CD14-positive monocyte (primary cell): ENCODE data around the gene POLR3E. TPM values are rescaled to one million over a fixed set of nuclear protein-coding genes. Genes with fewer than 3 reads are reported as not detected.

Experiments
- DNase-seq, 3 donors: peaks; one replicate each; pipeline ENCODE4 v3.0.0-alpha.2; 2011 to 2022
- H2AFZ ChIP-seq: 2 replicates; pipeline ENCODE4 v1.6.0; 2012; ENCODE audit warnings: mild to moderate bottlenecking, low read depth, low read length, inconsistent platforms; ENCODE audit not compliant: insufficient read depth, poor library complexity, severe bottlenecking
- H3K27ac ChIP-seq, 2 donors: 1 replicate in 1 of 2; 2 replicates in 1 of 2; pipeline ENCODE4 v1.5.1; 2012 to 2013; ENCODE audit warnings: low read length in 2 of 2, control low read depth in 1 of 2, inconsistent platforms in 1 of 2, low read depth in 1 of 2, mild to moderate bottlenecking in 1 of 2
- H3K27me3 ChIP-seq, 2 donors: one replicate each; pipeline versions ENCODE4 v1.6.0 to v1.6.1; 2011 to 2013; ENCODE audit warnings: low read length in 2 of 2; ENCODE audit not compliant: control insufficient read depth in 2 of 2, insufficient read depth in 2 of 2
- H3K36me3 ChIP-seq, 2 donors: replicated peaks in 1 of 2; 1 replicate in 1 of 2; 2 replicates in 1 of 2; pipeline versions ENCODE4 v1.5.1 to v1.6.1; 2012 to 2013; ENCODE audit warnings: low read length in 2 of 2, control low read depth in 1 of 2, inconsistent platforms in 1 of 2, mild to moderate bottlenecking in 1 of 2; ENCODE audit not compliant: insufficient read depth in 2 of 2, control insufficient read depth in 1 of 2
- H3K4me1 ChIP-seq, 2 donors: 1 replicate in 1 of 2; 2 replicates in 1 of 2; pipeline versions ENCODE4 v1.5.1 to v1.6.1; 2012 to 2013; ENCODE audit warnings: low read length in 2 of 2, control low read depth in 1 of 2, inconsistent platforms in 1 of 2, mild to moderate bottlenecking in 1 of 2, moderate library complexity in 1 of 2; ENCODE audit not compliant: insufficient read depth in 2 of 2, control insufficient read depth in 1 of 2
- H3K4me2 ChIP-seq: replicated peaks from 2 replicates; pipeline ENCODE3; 2012; ENCODE audit warnings: low read length, moderate library complexity, mild to moderate bottlenecking; ENCODE audit not compliant: poor library complexity, severe bottlenecking; ENCODE audit errors: extremely low read depth
- H3K4me3 ChIP-seq, 3 experiments: fragments of 200-600 bp in 1 of 3; sonication (generic) in 1 of 3; replicated peaks in 1 of 3; 1 replicate in 2 of 3; 2 replicates in 1 of 3; pipeline ENCODE4 v1.5.1; 2011 to 2013; ENCODE audit warnings: low read length in 3 of 3, mild to moderate bottlenecking in 3 of 3, control low read depth in 2 of 3, low read depth in 2 of 3, inconsistent platforms in 1 of 3, moderate library complexity in 1 of 3
- H3K79me2 ChIP-seq: 2 replicates; pipeline ENCODE4 v1.6.0; 2012; ENCODE audit warnings: mild to moderate bottlenecking, control low read depth, inconsistent platforms, low read length, moderate library complexity; ENCODE audit not compliant: insufficient read depth
- H3K9ac ChIP-seq: 2 replicates; pipeline ENCODE4 v1.6.0; 2017; ENCODE audit warnings: low read length, mild to moderate bottlenecking; ENCODE audit not compliant: insufficient read depth, poor library complexity, severe bottlenecking
- H3K9me3 ChIP-seq, 2 donors: replicated peaks in 1 of 2; 1 replicate in 1 of 2; 2 replicates in 1 of 2; pipeline versions ENCODE4 v1.5.1 to v1.6.1; 2012 to 2013; ENCODE audit warnings: low read length in 2 of 2, control low read depth in 1 of 2; ENCODE audit not compliant: control insufficient read depth in 1 of 2, insufficient read depth in 1 of 2
- H4K20me1 ChIP-seq: 2 replicates; pipeline ENCODE4 v1.6.0; 2012; ENCODE audit warnings: mild to moderate bottlenecking, low read length, control low read depth, moderate library complexity; ENCODE audit not compliant: insufficient read depth
- H3K27ac Mint-ChIP-seq, 7 donors: one replicate each; pipeline ENCODE4 v1.8.0; 2020; ENCODE audit warnings: mild to moderate bottlenecking in 7 of 7, mixed read lengths in 7 of 7, moderate library complexity in 6 of 7, inconsistent platforms in 2 of 7
- H3K27me3 Mint-ChIP-seq, 3 donors: one replicate each; pipeline ENCODE4 v1.8.0; 2021 to 2022; ENCODE audit warnings: low read depth in 3 of 3, mild to moderate bottlenecking in 3 of 3, mixed read lengths in 3 of 3, moderate library complexity in 3 of 3, inconsistent platforms in 1 of 3
- H3K36me3 Mint-ChIP-seq, 2 donors: one replicate each; pipeline ENCODE4 v1.8.0; 2020; ENCODE audit warnings: mixed read lengths in 2 of 2, inconsistent platforms in 1 of 2, mild to moderate bottlenecking in 1 of 2
- H3K4me1 Mint-ChIP-seq: one replicate; pipeline ENCODE4 v1.8.0; 2020; ENCODE audit warnings: mild to moderate bottlenecking, mixed read lengths
- H3K4me3 Mint-ChIP-seq, 2 donors: one replicate each; pipeline ENCODE4 v1.8.0; 2020; ENCODE audit warnings: mild to moderate bottlenecking in 2 of 2, mixed read lengths in 2 of 2, moderate library complexity in 1 of 2
- H3K9me3 Mint-ChIP-seq, 7 donors: one replicate each; pipeline ENCODE4 v1.8.0; 2020 to 2022; ENCODE audit warnings: mixed read lengths in 7 of 7, mild to moderate bottlenecking in 6 of 7, moderate library complexity in 6 of 7, inconsistent platforms in 2 of 7
- WGBS: methylation state at CpG from one replicate; pipeline ENCODE4 v1.1.5; 2013; ENCODE audit warnings: missing lambda C conversion rate; ENCODE audit not compliant: insufficient coverage; 5-methylcytosine and 5-hydroxymethylcytosine counted together
- intact Hi-C, 2 donors: fragments of 100-400 bp; cut with micrococcal nuclease; formaldehyde crosslinking; loops; one replicate each; pipeline versions ENCODE4 v1.15.0 to v1.15.1; 2023
- polyA plus RNA-seq, 3 donors: library from polyadenylated mRNA; depleted of rRNA in 1 of 3; unstranded in 2 of 3; stranded (reverse) in 1 of 3; fragments of 300-500 nt in 2 of 3; fragments of >200 nt in 1 of 3; fragmentation: Illumina TruSeq in 2 of 3; gene quantifications; 1 replicate in 2 of 3; 2 replicates in 1 of 3; pipeline ENCODE4 v1.2.3, GENCODE V29; 2012 to 2021
- TF ChIP-seq, protein P1 (sequence below): fragments of 200-600 bp; IDR thresholded peaks from one replicate; pipeline ENCODE4 v1.8.0; 2022; ENCODE audit warnings: antibody characterized with exemption, mild to moderate bottlenecking

Gene POLR3E
- polyA plus RNA-seq, 3 donors, result 4.1 to 34.6 (median 5.7) TPM

DNA sequence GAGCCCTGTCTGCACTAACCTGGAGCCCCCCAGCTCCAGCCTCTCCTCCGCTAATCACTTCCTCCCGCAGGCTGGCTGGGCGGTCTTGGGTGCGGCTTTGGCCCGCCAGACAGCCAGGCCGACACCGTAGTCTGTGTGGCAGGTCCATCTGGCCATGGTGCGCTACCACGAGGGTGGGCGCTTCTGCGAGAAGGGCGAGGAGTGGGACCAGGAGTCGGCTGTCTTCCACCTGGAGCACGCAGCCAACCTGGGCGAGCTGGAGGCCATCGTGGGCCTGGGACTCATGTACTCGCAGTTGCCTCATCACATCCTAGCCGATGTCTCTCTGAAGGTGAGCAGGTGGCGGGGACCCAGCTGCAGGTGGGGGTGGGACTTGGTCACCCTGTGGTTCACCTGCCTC lies 30.7 kb upstream of the POLR3E start:
- H3K9ac ChIP-seq, result no peak overlapping the region
- no peaks in the 10 kb centered on the region for H4K20me1 ChIP-seq
- H3K36me3 Mint-ChIP-seq, result peaks cover 29 to 83% of the 10 kb centered on the region in 2 donors
- H3K27ac Mint-ChIP-seq, result no peak overlapping the region
- H3K27me3 ChIP-seq, result no peaks in the 10 kb centered on the region
- no peaks in the 10 kb centered on the region for H3K79me2 ChIP-seq
- no peaks in the 10 kb centered on the region for H3K4me1 ChIP-seq
- DNase-seq, result no peak
- no peaks in the 10 kb centered on the region for H3K9me3 ChIP-seq
- 98% methylated on average over 19 of the region's 19 CpGs for WGBS
- H3K9me3 Mint-ChIP-seq, result no peaks in the 10 kb centered on the region
- TF ChIP-seq, protein P1, sequence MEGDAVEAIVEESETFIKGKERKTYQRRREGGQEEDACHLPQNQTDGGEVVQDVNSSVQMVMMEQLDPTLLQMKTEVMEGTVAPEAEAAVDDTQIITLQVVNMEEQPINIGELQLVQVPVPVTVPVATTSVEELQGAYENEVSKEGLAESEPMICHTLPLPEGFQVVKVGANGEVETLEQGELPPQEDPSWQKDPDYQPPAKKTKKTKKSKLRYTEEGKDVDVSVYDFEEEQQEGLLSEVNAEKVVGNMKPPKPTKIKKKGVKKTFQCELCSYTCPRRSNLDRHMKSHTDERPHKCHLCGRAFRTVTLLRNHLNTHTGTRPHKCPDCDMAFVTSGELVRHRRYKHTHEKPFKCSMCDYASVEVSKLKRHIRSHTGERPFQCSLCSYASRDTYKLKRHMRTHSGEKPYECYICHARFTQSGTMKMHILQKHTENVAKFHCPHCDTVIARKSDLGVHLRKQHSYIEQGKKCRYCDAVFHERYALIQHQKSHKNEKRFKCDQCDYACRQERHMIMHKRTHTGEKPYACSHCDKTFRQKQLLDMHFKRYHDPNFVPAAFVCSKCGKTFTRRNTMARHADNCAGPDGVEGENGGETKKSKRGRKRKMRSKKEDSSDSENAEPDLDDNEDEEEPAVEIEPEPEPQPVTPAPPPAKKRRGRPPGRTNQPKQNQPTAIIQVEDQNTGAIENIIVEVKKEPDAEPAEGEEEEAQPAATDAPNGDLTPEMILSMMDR, result no peak
- H3K27me3 Mint-ChIP-seq, result no peaks in the 10 kb centered on the region
- intact Hi-C loops, result no loop called here
- no peak overlapping the region for H2AFZ ChIP-seq
- peaks cover 2% of the 10 kb centered on the region for H3K4me1 Mint-ChIP-seq
- H3K36me3 ChIP-seq, result peaks cover 31 to 49% of the 10 kb centered on the region in 2 donors
- no peak overlapping the region for H3K4me2 ChIP-seq
- H3K4me3 ChIP-seq, result no peak overlapping the region
- no peak overlapping the region for H3K4me3 Mint-ChIP-seq
- no peak overlapping the region for H3K27ac ChIP-seq

DNA sequence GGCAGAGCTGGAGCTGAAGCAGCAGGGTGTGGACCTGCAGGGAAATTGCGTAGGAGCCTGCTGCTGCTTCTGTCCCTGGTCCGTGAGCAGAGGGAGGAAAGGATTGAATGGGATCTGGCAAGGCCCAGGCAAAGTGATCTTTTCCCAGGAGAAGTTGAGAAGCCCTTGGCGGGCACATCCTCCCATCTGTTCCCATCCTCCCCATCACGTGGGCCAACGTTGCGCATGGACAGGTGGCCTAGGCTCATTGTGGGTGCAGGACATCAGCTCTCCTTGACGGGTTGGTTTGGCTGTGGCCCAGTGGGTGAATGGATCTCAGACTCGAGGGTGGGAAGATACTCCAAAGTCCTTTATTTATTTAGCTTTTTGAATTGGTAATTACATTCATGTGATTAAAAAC lies 29.4 kb upstream of the POLR3E start:
- peak overlapping the region in 1 of 7 donors; percentile 25 for H3K27ac Mint-ChIP-seq
- H3K36me3 Mint-ChIP-seq, result peaks cover 38 to 86% of the 10 kb centered on the region in 2 donors
- H3K4me1 Mint-ChIP-seq, result peaks cover 2% of the 10 kb centered on the region

More for the DNA sequence above, 29.4 kb upstream of the POLR3E start:
- H4K20me1 ChIP-seq, result no peaks in the 10 kb centered on the region
- no peak overlapping the region for H3K4me3 ChIP-seq
- TF ChIP-seq, protein P1, result no peak
- H3K4me3 Mint-ChIP-seq, result no peak overlapping the region
- no peaks in the 10 kb centered on the region for H3K27me3 Mint-ChIP-seq
- no peaks in the 10 kb centered on the region for H3K27me3 ChIP-seq
- H3K4me2 ChIP-seq, result no peak overlapping the region
- no peaks in the 10 kb centered on the region for H3K4me1 ChIP-seq
- no peaks in the 10 kb centered on the region for H3K79me2 ChIP-seq
- no peak for DNase-seq
- 100% methylated on average over 1 of the region's 8 CpGs for WGBS
- no peak overlapping the region for H3K9ac ChIP-seq
- no peak overlapping the region for H2AFZ ChIP-seq
- peaks cover 27 to 52% of the 10 kb centered on the region in 2 donors for H3K36me3 ChIP-seq
- no peaks in the 10 kb centered on the region for H3K9me3 Mint-ChIP-seq
- no peaks in the 10 kb centered on the region for H3K9me3 ChIP-seq
- H3K27ac ChIP-seq, result no peak overlapping the region
- intact Hi-C loops, result no loop called here
